ENCODE results near the gene CAV3. TPM values are rescaled to one million over a fixed set of nuclear protein-coding genes. Genes with fewer than 3 reads are reported as not detected.

Gene CAV3
- total RNA-seq, 3 donors from 2014 or later: not detected

DNA sequence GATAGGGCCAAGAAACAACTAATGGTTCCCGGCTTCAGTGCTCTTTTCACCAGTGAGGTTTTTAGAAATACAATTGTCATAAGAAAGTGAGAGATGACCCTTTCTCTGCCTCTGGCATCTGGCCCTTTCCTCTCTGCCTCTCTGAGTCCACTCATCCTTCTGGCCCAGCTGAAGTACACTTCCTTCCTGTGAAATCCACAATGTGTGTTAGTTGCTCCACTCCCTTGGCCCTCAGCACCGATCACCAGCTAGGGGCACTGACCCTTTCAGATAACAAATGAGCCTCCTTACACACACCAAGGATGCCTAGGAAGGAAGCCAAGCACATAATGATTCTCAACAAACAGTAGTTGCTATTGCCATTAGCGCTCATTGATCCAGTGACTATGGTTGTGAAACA lies 2.9 kb upstream of the CAV3 start:
- ATAC-seq (no peak), DNase-seq (no peak)
- TF ChIP-seq, protein P1, sequence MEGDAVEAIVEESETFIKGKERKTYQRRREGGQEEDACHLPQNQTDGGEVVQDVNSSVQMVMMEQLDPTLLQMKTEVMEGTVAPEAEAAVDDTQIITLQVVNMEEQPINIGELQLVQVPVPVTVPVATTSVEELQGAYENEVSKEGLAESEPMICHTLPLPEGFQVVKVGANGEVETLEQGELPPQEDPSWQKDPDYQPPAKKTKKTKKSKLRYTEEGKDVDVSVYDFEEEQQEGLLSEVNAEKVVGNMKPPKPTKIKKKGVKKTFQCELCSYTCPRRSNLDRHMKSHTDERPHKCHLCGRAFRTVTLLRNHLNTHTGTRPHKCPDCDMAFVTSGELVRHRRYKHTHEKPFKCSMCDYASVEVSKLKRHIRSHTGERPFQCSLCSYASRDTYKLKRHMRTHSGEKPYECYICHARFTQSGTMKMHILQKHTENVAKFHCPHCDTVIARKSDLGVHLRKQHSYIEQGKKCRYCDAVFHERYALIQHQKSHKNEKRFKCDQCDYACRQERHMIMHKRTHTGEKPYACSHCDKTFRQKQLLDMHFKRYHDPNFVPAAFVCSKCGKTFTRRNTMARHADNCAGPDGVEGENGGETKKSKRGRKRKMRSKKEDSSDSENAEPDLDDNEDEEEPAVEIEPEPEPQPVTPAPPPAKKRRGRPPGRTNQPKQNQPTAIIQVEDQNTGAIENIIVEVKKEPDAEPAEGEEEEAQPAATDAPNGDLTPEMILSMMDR (IDR thresholded peaks at IDR 0.05): no peak
- Histone ChIP-seq H3K9me3 (no peaks in the 10 kb centered on the region), H3K36me3 (ENCODE audit: low read depth) (no peaks in the 10 kb centered on the region), H3K4me3 (no peak overlapping the region), H3K4me1 (ENCODE audit: low read depth) (no peaks in the 10 kb centered on the region)
- intact Hi-C loops (cut with DNase I, micrococcal nuclease): no loop called here

DNA sequence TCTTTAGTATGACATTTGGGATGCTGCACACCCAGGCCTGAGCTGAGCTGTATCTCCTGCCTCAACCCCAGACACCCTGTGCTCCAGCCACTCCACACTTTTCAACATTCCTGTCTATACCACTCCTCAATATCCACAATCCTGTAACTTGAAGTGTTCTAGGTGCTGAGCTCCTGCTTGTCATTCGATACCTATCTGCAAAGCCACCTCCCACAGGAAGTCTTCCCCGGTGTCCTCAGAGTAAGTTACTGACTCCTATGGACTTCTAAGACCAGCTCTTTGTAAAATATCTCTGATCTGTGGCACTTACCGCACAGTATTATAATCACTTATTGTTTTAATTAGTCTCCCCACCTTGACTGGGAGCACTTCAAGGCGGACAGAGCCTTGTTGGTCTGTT lies 1.2 kb upstream of the CAV3 start:
- TF ChIP-seq, protein P1 (IDR thresholded peaks at IDR 0.05): no peak
- intact Hi-C loops (cut with DNase I, micrococcal nuclease): no loop called here
- no peaks in the 10 kb centered on the region for H3K36me3 ChIP-seq (ENCODE audit: low read depth)
- H3K4me1 ChIP-seq (ENCODE audit: low read depth): no peaks in the 10 kb centered on the region
- DNase-seq (no peak), ATAC-seq (no peak)
- H3K9me3 ChIP-seq: no peaks in the 10 kb centered on the region
- H3K4me3 ChIP-seq: no peak overlapping the region

DNA sequence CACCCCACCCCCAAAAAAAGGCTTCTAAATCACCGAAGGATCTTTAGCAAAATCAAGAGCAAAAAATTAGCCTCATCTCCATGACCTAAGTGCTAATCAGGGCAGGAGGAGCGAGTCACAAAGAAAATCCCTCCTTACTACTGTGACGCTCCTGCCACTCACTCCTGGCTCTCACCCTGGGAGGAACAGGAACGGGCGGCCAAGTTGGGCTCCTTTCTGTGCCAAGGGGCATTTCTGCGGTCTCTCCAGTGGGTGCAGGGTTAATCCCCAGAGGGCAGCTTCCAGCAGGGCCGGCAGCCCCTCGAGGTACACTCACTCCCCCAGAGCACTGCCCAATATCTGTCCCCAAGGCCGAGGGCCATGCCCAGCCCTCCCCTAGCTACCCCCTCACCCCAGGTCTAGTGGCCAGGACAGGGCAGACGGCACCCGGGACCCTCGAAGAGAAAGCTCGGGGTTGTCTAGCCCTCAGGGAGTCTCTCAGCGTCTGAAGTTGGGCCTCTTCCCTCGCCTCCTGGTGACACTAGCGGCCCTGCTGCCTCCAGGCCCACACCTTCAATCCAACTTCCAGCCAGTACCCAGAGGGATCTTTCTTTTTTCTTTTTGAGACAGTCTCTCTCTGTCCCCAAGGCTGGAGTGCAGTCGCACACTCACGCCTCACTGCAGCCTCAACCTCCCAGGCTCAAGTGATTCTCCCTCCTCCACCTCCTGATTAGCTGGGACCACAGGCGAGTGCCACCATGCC lies 706 bp downstream of the CAV3 start:
- ATAC-seq: no peak
- DNase-seq: no peak
- H3K9me3 ChIP-seq: no peaks in the 10 kb centered on the region

DNA sequence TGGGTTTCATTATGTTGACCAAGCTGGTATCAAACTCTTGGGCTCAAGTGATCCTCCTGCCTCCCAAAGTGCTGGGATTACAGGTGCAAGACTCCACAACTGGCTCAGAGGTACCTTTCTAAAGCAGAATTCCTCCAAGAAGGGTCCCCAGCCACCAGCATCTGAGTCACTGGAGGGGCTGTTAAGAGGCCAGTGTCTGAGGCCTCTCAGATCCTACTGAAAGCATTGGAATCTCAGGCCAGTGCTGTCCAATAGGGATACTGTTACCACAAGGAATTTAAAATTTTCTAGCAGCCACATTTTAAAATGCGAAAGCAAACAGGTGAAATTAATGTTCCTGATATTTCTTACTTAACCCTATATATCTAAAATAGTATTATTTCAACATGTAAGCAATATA lies 1.3 kb downstream of the CAV3 start:
- TF ChIP-seq, protein P1 (IDR thresholded peaks at IDR 0.05): no peak

More for the DNA sequence above, 706 bp downstream of the CAV3 start:
- H3K4me1 ChIP-seq (ENCODE audit: low read depth): no peaks in the 10 kb centered on the region
- H3K36me3 ChIP-seq (ENCODE audit: low read depth): no peaks in the 10 kb centered on the region
- intact Hi-C loops (cut with DNase I, micrococcal nuclease): no loop called here
- TF ChIP-seq, protein P1 (IDR thresholded peaks at IDR 0.05): no peak
- no peak overlapping the region for H3K4me3 ChIP-seq

DNA sequence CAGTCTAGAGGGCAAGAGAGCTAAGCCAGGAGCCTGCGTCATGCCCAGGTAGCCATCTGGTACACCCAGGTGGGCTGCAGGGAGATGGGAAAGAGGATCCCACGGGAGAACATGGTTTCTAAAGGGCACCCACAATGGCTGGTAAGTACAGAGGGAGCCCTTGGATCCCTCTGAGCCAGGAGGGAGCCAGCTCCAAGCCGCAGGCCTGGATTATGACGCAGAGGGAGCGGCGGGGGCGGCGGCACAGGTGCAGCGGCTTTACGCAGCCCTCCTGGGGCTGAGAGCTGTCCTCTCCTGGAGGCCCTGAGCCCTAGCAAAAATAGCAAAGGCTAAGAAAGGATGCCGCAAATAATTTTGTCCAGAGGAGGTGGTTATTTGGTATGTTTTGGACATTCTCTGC lies 2.8 kb downstream of the CAV3 start:
- ATAC-seq: no peak
- DNase-seq: no peak
- Histone ChIP-seq H3K9me3 (no peaks in the 10 kb centered on the region), H3K36me3 (ENCODE audit: low read depth) (no peaks in the 10 kb centered on the region), H3K4me1 (ENCODE audit: low read depth) (no peaks in the 10 kb centered on the region), H3K4me3 (no peak overlapping the region)
- intact Hi-C loops (cut with DNase I, micrococcal nuclease): no loop called here
- TF ChIP-seq, protein P1 (IDR thresholded peaks at IDR 0.05): no peak

More for the DNA sequence above, 1.3 kb downstream of the CAV3 start:
- ATAC-seq (no peak), DNase-seq (no peak)
- Histone ChIP-seq H3K9me3 (no peaks in the 10 kb centered on the region), H3K4me1 (ENCODE audit: low read depth) (no peaks in the 10 kb centered on the region), H3K36me3 (ENCODE audit: low read depth) (no peaks in the 10 kb centered on the region), H3K4me3 (no peak overlapping the region)
- intact Hi-C loops (cut with DNase I, micrococcal nuclease): no loop called here
